GM21367 (cell line): ENCODE data around the gene HRAS.

Source experiments
- ATAC-seq: cut with Tn5 transposase; IDR thresholded peaks from one replicate; pipeline ENCODE4 v1.9.1; 2021; ENCODE audit not compliant: unreplicated experiment

The HRAS gene

DNA sequence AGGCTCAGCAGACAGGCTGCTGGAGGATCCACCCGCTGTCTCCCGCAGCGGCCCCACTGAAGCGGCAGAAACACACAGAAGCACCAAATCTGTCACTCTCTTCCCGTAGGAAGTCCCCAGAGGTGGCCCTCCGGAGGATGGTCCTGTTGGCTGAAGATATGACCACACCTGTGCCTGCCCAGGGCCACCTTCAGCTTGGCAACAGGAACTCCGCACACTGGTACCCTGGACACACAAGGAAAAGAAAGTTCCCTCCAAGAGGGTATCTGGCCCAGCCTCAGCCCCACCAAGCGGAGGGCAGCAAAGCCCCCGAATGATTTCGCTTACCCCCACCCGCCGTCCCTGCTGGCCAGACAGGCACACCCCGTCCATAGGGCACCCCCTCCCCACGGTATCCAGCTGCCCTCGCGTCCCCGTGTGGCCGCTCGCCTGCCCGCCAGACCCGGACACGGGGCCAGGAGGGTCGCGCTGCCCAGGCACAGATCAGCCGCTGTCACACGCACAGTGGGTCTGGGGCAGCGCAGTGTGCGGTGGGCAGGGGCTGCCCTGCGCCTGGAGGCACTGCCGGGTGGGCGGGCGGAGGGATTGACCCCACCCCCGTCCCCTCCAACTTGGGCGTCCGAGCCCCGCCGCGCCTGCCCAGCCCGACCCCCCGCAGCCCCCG is 32.4 kb upstream of the HRAS start:
- no peak for ATAC-seq

DNA sequence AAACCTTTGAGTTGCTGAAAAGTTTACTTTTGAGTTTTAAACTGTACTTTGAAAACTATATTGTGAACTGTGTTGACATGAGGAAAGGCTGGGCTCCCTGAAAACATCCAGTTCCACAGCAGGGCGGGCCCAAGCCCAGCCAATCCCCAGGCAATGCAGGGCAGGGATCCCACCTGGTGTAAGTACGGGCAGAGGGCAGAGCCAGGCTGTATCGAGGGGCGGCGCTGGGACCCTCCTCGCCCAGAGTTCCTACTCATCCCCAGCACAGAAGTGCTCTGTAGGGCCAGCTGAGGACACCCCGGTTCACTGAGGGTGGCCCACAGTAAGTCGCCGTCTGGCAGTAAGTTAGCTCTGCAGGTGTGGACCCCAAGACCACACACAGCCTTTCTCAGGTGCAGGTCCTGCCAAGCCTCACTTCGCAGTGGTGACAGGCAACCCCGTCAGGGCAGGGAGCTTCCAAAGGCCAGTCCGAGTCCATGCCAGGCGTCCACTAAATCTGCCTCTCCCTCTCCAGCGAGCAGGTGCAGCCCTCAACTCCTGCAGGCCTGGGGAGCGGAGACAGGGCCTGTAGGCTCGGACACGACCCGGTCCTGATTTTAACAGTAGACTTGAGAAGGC is 31.7 kb upstream of the HRAS start:
- ATAC-seq, result no peak

DNA sequence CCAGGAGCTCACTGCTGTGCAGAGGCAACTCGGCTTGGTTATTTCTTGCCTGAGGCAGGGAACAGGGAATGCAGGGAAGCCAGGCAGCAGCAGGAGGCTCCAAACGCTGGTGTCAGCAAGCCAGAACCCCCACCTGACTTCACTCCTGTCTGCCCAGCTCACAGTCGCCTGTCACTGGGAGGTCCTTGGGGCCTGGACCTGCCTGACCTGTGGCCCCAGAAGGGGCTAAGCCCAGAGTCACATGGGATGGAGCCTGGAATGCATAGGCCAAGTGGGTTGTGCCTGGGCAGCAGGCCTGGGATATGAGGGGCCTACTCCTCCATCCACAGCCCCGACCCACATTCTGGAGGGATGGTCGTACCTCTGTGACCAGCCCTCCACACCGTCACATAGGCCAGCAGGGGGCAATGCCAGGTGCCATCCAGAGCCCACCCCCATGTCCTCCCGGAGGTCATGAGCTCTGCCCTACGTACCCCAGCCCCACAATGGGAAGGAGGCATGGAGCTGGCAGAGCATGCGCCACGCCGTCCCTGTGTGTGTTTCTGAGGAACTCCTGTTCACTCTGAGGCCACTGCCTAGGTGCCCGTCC is 30.6 kb upstream of the HRAS start:
- no peak for ATAC-seq

DNA sequence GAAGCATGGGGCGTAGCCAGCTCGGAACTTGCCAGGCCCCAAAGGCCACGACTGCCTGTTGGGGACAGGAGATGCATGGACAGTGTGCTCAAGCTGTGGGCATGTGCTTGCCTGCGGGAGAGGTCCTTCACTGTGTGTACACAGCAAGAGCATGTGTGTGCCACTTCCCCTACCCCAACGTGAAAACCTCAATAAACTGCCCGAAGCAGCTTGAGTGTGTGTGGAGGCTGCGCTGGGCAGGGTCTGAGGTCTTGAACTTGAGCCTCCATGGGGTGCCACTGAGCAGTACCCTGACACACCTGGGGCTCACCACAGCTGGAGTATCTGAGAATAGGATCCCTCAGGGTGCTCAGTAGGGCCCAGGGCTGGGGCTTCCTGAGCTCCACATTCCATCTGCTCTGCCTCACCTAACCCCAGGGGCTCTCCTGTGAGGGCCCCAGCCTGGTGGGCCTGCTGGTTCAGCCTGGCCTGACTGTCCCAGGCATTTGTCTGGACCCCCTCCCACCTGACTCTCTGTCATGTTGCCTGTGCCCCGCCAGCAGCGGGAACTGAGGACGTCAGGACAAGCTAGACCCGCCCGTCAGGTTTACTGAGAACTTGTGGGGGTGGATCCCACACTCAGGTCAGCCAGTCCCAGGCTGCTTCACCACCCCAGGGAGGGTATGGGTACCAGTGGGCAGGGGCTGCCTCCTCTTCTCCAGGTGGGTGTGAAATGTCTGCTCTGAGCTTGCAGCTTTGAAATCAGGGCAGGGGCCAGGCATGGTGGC is 28.6 kb upstream of the HRAS start:
- no peak for ATAC-seq

DNA sequence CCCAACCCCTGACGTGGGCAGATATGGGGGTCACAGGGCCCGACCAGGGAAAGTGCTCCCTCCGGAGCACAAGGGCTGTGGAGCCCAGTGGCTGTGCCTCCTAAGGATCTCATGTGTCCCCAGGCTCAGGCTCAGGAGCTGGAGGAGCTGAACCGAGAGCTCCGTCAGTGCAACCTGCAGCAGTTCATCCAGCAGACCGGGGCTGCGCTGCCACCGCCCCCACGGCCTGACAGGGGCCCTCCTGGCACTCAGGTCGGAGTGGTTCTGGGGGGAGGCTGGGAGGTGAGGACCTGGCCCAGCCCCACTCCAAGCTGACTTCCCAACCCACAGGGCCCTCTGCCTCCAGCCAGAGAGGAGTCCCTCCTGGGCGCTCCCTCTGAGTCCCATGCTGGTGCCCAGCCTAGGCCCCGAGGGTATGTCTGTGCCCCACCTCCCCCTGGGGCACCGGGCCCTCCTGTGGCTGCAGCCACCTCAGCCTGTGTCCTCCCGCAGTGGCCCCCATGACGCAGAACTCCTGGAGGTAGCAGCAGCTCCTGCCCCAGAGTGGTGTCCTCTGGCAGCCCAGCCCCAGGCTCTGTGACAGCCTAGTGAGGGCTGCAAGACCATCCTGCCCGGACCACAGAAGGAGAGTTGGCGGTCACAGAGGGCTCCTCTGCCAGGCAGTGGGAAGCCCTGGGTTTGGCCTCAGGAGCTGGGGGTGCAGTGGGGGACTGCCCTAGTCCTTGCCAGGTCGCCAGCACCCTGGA is 27.9 kb upstream of the HRAS start:
- ATAC-seq, result no peak

DNA sequence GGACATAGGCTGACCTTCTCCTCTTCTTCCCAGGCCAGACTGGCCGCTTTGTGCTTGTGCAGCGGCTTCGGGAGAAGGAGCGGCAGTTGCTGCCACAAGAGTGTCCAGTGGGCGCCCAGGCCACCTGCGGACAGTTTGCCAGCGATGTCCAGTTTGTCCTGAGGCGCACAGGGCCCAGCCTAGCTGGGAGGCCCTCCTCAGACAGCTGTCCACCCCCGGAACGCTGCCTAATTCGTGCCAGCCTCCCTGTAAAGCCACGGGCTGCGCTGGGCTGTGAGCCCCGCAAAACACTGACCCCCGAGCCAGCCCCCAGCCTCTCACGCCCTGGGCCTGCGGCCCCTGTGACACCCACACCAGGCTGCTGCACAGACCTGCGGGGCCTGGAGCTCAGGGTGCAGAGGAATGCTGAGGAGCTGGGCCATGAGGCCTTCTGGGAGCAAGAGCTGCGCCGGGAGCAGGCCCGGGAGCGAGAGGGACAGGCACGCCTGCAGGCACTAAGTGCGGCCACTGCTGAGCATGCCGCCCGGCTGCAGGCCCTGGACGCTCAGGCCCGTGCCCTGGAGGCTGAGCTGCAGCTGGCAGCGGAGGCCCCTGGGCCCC is 26.8 kb upstream of the HRAS start:
- no peak for ATAC-seq

DNA sequence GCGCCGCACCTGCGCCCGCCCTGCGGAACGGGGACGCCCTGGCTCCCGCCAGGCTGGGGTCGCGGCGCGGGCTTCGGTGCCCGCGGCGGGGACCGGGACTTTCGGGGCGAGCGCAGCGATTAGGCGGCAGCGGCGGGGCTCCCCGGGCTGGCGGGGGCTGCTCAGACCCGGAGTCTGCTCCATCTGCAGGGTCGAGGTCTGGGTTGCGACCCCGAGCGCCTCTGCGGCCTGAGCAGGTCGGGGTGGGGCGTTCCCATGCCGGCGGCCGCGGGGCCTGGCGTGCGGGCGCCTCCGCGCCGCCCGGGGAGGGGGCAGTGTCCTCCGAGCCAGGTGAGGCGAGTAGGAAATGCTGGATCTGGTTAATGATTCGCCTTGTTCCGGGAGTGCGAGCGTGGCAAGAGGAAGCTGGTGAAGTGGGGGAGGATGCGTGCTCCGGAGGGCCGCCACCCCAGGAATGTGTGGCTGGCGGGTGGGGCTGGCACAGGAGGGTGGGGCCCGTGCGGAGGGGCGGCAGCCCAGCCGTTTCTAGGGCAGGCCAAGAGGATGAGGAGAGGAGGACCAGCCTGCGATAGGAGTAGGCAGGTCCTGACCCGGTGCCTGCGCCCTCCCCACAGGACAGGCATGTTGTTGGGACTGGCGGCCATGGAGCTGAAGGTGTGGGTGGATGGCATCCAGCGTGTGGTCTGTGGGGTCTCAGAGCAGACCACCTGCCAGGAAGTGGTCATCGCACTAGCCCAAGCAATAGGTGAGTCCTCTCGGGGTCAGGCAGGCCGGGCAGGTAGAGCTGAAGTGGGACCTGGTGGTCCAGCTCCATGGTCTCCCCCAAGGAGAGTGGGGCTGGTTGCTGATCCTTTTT is 26.0 kb upstream of the HRAS start:
- ATAC-seq, result peak; percentile 16

DNA sequence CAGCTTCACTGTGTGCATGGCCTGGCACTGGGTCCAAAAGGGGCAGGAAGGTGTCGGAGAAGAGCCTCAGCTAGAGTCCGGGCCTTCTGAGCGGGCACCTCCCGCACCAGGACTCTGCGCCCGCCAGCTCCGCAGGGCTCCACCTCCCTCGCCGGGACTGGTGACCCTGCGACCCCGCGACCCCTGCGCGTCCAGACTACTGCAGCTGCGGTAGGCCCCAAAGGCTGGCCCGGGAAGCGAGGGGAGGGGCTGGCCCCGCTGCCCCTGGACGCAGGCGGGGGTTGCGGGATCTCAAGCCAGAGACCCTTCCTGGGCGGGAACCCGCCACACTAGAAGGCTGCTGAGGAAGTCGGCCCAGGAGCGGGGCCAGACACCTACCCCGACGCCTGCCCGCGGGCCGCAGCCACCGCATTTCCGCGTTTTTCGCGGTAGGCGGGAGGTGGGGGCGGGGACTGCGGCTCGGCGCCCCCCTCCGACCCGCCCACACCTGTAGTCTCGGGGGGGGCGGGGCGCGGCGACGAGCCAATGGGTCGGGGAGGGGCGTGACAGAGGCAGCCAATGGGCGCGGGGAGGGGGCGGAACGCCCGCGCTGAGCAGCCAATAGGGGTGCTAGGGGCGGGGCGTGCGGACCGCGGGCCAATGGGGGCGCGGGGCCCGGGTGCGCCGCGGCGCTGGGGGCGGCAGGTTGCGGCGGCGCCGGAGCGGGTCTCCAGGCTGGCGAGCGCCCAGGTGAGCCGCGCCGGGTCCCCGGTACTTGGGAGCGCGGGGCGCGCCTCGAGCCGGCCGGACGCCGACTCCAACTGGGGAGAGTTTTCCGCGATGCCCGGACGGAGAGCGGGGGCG is 25.1 kb upstream of the HRAS start, which contains the start of the genes LMNTD2 and RASSF7:
Gene LMNTD2, minus strand, starts transcription at position 434 of the 843 bp plus-strand sequence. Its CDS starts 22 bp downstream, at position 412.
Gene RASSF7, plus strand, starts transcription at position 666 of the 843 bp plus-strand sequence. CDS start 799 bp downstream, outside the sequence.
- peak; percentile 50 for ATAC-seq

DNA sequence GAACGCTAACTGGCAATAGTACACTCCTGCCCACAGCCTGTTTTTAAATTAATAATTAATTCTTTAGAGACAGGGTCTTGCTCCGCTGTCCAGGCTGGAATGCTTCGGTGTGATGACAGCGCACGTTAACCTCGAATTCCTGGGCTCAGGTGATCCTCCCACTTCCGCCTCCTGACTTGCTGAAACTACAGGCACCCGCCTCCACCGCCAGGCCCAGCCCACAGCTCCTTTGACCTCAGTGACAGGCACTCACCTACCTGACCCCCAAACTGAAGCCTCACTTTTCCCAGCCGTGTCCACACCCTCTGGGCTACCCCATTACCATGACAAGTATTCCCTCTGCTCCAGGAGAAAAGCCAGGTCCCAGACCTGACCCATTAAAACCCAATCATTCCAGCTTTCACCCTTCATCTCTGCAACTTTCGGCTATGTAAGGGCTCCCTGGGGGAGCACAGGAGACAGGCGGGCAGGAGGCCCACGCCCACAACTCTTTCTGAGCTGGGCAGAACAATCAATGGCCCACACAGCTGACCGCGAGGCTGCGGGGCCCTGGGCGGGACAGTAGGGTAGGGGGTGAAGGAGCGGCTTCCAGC is 24.4 kb upstream of the HRAS start:
- no peak for ATAC-seq

DNA sequence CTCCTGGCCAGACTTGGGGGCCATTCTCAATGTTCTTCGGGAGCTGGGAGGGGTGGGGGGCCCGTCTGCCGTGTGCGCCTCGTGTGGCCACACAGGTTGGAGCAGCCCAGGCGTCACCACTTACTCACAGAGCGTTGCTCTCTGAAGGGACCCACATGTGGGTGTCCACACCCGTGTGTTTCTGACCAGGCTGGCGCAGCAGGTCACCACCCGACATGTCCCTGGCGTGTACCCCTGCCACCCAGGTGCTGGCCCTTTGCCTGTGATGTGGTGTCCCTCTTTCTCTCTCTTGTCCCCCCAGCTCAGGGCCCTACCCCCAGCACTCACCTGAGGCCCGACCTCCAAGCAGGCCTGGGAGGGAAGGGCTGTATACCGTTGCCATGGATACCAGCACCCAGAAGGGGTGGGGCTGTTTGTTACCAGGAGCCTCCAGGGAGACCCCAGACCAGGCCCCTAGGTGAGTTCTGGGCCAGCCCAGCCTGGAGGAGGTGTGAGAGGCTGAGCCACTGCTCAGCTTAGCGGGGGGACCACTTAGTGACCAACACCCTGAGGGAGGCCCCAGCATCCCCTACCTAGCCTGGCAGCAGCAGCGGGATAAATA is 23.7 kb upstream of the HRAS start:
- ATAC-seq, result no peak

DNA sequence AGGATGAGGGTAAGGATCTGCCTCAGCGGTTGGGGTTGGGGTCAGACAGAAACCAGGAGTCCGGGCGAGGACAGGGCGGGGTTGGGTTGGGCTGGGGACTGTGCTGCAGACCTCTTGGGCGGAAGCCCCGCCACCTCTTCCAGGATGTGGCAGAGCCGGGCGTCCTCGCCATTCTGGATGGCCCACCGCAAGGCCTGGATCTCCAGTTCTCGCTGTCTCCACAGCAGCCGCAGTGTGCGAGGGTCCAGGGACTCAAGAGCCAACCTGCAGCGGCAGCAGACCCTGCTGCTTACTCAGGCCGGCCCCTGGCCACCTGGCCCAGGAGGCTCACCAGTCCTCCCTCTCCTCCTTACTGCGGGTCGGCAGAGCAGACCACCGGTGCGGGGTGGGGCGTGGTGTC is 23.1 kb upstream of the HRAS start:
- no peak for ATAC-seq

DNA sequence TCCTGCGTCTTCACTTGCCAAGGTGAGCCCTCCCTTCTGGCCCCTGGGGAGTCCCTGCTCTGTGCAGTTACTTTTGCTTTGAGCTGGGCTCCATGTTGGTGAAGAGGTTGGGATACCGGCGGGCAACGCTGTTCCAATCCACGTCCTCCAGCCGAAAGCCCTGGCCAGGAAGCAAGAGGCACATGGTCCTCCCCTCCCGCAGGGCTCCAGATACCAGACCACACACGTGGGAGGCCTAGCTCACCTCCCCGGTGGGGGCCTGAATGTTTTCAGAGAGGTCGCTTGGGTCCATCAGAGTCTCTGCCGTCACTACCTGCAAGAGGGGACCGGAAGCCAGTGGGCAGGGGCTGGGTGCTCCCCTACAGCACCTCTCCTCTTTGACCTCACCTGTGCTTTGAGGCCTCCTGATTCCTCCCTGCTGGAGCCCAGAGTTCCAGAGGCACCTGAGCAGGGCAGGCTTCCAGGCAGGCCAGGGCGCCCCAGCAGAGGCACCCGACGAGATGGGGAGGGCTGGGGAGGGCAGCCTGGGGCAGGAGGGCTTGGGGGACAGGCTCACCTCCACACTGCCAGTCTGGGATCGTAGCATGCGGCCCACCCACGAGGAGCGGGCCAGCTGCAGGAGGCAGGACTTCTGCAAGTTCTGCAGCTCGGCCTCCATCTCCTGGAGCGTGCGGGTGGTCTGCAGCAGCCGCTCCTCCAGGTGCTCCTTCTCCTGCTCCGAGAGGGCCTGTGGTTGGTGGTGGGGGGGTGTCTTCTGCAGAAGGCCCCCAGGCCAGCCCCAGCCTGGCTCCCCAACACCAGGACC is 22.2 kb upstream of the HRAS start:
- ATAC-seq, result no peak

DNA sequence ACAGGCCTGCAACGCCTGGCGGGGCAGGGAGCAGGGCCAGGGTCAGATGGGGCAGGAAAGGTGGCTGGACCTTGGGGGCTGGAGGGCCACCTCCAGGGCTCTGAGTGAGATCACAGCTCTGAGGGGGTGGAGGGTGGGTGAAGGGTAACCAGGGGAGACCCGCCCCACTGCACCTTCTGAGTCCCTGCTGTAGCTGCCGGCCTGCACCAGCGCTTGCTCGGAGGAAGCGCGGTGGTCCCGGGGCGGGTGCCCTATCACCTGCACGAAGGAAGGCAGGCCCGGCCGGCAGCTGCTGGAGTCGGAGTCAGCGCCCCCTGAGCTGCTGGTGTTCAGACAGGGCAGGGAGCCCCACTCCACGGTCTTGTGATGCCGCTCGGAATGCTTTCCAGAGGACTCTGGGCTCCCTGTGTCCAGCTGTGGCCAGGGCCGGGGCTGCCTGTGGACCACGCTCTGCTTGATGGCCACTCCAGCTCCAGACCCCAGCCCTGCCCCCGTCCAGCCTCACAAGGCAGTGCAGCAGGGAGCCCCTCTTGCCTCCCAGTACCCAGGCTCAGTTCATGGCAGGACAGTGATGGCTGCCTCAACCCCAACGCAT is 21.4 kb upstream of the HRAS start:
- ATAC-seq, result no peak

DNA sequence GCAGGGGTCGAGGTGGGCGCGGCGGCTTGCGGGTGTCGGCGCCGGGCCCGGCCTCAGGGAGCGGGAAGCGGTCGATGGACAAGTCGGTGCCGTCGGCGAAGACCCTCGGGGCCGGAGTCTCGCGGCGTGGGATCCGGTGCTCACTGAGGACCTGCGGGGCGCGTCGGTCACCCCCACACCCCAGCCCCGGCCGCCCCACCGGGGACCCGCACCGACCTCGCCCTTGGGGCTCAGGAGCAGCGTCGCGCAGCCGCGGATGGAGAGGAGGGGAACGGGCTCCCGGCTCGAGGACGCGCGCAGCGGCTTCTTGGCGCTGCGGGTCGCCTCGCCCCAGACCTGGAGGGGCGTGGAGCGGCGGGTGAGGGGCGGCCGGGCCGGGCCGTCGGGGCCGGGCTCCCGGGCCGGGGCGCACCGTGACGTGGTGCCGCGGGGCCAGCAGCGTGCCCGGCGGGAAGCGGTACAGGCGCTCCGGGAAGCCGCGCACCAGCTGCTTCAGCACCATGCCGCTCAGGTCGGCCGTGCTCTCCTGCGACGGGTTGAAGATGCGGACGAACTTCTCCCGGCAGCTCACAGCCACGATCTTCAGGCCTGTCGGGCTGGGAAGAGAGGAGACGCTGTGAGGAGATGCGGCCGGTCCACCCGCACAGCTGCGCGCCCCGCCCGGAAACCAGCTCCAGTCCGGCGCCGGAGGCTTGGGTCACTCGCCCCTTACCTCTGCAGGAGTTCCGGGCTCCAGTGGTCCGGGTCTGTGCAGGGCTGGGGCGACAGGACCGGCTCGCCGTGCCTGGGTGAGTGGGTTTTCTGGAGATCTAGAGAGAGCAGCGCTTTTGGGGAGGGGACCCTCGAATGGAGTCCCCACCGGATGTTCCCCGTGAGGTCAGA is 20.6 kb upstream of the HRAS start:
- no peak for ATAC-seq

DNA sequence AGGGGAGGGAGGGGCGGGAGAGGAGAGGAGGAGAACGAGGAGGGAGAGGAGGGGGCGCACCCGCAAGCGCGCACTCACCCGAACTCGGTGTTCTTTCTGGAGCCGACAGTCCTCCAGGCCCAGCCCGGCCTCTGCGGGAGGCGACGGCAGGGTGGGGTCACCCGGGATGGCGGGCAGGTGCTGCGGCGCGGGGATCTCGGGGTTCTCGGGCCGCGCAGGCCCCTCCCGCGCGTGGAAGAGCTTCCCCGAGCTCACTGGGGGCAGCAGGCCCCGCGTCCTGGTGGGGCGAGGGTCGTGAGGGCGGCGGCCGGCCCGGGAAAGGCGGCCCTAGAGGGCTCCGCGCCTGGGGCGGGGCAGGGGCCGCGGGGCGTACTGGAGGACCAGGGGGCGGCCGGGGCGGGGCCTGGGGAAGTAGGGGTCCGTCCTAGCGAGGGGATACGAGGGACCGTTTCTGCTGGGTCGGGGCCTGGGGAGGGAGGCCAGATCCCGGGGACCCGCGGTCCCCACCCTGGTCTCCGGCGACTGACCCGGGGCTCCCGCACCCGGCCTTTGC is 19.9 kb upstream of the HRAS start:
- ATAC-seq, result no peak
